Peyer's patch (tissue), 4 donors: ENCODE results near the gene ADAMTSL2. TPM values are rescaled to one million over a fixed set of nuclear protein-coding genes. Genes with fewer than 3 reads are reported as not detected.

Experiments
- DNase-seq, 3 donors: peaks; one replicate each; pipeline ENCODE4 v3.0.0-alpha.2; 2017 to 2019
- H3K27ac ChIP-seq, 4 donors: fragments of 200-600 bp; sonication (generic); one replicate each; pipeline ENCODE4 v1.5.1; 2016 to 2019
- H3K27me3 ChIP-seq, 2 donors: fragments of 200-600 bp; sonication (generic); one replicate each; pipeline ENCODE4 v1.5.1; 2019
- H3K36me3 ChIP-seq, 3 donors: fragments of 200-600 bp; sonication (generic); one replicate each; pipeline ENCODE4 v1.5.1; 2016 to 2019
- H3K4me1 ChIP-seq, 4 donors: fragments of 200-600 bp; sonication (generic); one replicate each; pipeline ENCODE4 v1.5.1; 2016 to 2019
- H3K4me3 ChIP-seq, 4 donors: fragments of 200-600 bp; sonication (generic); 1 replicate in 3 of 4; 2 replicates in 1 of 4; pipeline ENCODE4 v1.5.1; 2016 to 2019; ENCODE audit warnings: mild to moderate bottlenecking in 1 of 4
- H3K9me3 ChIP-seq, 4 donors: fragments of 200-600 bp; sonication (generic); one replicate each; pipeline ENCODE4 v1.5.1; 2016 to 2019; ENCODE audit warnings: mild to moderate bottlenecking in 1 of 4
- POLR2A ChIP-seq, 2 donors: fragments of 450-650 bp; IDR thresholded peaks; one replicate each; pipeline ENCODE4 v1.5.1; 2017; ENCODE audit warnings: antibody characterized with exemption in 2 of 2, mild to moderate bottlenecking in 2 of 2, moderate library complexity in 2 of 2
- total RNA-seq, 4 donors: library from RNA; depleted of rRNA; stranded (reverse); fragments of >200 nt; gene quantifications; one replicate each; pipeline ENCODE4 v1.1.0, GENCODE V29; 2016
- TF ChIP-seq, protein P1 (sequence below), 6 experiments: fragments of 450-650 bp in 4 of 6; fragments of 200-600 bp in 2 of 6; sonication (generic) in 1 of 6; IDR thresholded peaks; one replicate each; pipeline ENCODE4 v1.5.1; 2017 to 2019; ENCODE audit warnings: antibody characterized with exemption in 6 of 6, mild to moderate bottlenecking in 3 of 6, moderate library complexity in 1 of 6

The ADAMTSL2 gene
- total RNA-seq, 4 donors from 2014 or later = 0.40 to 14.0 (median 1.8) TPM

DNA sequence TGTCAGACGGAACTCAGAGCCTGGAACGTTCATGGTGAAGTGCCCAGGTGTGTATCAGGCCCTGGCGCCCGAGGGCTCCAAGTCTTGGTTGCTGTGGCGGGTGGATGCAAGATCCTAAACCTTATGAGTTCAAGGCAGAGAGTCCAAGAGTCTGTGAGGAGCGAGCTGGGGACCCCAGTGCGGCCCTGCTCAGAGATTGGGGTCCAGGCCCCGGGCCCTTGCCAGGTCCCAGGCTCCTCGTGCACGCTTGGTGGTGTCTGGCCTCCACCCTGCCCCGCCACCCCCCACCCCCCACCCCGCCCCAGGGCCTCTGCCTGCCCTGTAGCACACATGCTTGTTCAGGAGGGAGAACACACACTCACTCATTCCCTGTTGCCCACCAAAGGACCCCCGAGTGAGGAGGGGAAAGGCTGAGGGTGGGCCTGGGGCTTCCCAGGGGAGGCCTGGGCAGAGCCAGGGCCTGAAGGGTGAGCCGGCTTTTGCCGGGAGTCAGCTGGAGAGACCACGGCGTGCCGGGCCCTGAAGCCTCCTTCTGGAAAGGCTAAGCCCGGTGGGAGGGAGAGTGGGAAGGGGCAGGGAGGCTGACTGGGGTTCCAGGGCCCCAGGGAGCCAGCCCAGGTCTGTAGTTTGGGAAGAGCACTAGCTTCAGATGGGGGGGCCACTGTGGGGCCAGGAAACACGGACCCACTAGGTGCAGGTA is 37.5 kb downstream of the ADAMTSL2 start:
- no peak overlapping the region for H3K4me3 ChIP-seq
- DNase-seq = no peak
- H3K36me3 ChIP-seq = no peaks in the 10 kb centered on the region
- TF ChIP-seq, protein P1, sequence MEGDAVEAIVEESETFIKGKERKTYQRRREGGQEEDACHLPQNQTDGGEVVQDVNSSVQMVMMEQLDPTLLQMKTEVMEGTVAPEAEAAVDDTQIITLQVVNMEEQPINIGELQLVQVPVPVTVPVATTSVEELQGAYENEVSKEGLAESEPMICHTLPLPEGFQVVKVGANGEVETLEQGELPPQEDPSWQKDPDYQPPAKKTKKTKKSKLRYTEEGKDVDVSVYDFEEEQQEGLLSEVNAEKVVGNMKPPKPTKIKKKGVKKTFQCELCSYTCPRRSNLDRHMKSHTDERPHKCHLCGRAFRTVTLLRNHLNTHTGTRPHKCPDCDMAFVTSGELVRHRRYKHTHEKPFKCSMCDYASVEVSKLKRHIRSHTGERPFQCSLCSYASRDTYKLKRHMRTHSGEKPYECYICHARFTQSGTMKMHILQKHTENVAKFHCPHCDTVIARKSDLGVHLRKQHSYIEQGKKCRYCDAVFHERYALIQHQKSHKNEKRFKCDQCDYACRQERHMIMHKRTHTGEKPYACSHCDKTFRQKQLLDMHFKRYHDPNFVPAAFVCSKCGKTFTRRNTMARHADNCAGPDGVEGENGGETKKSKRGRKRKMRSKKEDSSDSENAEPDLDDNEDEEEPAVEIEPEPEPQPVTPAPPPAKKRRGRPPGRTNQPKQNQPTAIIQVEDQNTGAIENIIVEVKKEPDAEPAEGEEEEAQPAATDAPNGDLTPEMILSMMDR (IDR thresholded peaks at IDR 0.05) = no peak
- no peak for TF ChIP-seq POLR2A (IDR thresholded peaks at IDR 0.05)
- H3K4me1 ChIP-seq = peaks cover 0 to 2% (median 0%) of the 10 kb centered on the region in 4 donors
- no peak overlapping the region for H3K27ac ChIP-seq
- H3K9me3 ChIP-seq = peaks cover 0 to 4% (median 0%) of the 10 kb centered on the region in 4 donors
- H3K27me3 ChIP-seq = no peaks in the 10 kb centered on the region

DNA sequence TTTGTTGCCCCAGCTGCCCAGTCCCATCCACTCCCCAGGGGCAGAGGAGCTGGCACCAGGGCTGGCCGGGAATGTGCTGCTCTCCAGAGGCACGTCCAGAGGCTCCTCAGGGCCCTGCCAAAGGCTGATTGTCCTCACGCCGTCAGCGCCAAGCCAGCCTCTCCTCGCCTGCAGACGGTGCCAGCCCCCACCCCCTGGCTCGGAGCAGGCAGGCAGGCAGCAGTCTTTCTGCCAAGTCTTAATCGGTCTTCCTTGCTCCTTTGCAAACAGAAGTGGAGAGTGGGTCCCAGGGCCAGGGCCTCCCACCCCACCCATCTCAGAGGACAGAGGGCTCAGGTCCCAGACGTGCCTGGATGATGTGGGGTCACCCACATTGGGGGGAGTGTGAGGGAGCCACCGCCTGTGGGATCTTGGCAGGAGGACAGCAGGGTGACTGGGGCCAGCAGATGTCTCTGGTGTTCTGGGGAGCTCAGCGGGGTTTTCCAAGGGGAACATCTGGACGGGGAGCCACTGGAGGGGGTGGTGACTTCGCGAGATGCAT is 38.4 kb downstream of the ADAMTSL2 start:
- H3K27me3 ChIP-seq = no peaks in the 10 kb centered on the region
- no peak for DNase-seq
- H3K27ac ChIP-seq = no peak overlapping the region
- H3K4me1 ChIP-seq = peaks cover 0 to 4% (median 0%) of the 10 kb centered on the region in 4 donors
- peaks cover 0 to 4% (median 0%) of the 10 kb centered on the region in 4 donors for H3K9me3 ChIP-seq
- H3K36me3 ChIP-seq = no peaks in the 10 kb centered on the region
- no peak overlapping the region for H3K4me3 ChIP-seq
- TF ChIP-seq, protein P1 (IDR thresholded peaks at IDR 0.05) = no peak
- TF ChIP-seq POLR2A (IDR thresholded peaks at IDR 0.05) = no peak

DNA sequence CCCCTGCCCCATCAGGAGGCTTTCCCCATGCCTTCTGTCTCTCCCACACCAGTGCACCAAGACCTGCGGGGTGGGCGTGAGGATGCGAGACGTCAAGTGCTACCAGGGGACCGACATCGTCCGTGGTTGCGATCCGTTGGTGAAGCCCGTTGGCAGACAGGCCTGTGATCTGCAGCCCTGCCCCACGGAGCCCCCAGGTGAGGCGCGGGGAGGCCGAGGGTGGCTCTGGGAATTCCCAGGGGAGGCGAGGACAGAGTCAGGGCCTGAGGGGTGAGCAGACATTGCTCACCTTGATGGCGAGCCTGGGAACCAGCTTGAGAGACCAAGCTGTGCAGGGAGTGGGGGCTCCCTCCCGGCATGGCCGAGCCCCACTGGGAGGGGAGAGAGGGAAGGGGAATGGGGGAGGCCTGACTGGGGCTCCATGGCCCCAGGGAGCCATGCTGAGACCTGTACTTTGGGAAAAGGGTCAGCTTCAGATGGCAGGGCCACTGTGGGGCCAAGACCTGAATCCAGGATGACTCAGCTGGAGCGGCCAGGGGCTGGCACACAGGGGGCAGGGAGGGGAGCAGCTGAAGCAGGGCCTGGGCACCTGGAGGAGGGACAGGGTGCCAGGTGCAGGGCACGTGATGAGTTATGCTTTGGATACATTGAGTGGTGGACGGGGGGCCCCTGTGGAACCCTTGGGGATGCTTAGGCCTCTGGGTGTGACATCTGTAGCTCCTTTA is 39.4 kb downstream of the ADAMTSL2 start:
- Histone ChIP-seq H3K4me3 (no peak overlapping the region), H3K36me3 (no peaks in the 10 kb centered on the region), H3K4me1 (peaks cover 0 to 4% (median 0%) of the 10 kb centered on the region in 4 donors), H3K27me3 (no peaks in the 10 kb centered on the region), H3K9me3 (peaks cover 0 to 4% (median 0%) of the 10 kb centered on the region in 4 donors), H3K27ac (no peak overlapping the region)
- TF ChIP-seq POLR2A (IDR thresholded peaks at IDR 0.05) = no peak
- TF ChIP-seq, protein P1 (IDR thresholded peaks at IDR 0.05) = no peak
- DNase-seq = no peak

DNA sequence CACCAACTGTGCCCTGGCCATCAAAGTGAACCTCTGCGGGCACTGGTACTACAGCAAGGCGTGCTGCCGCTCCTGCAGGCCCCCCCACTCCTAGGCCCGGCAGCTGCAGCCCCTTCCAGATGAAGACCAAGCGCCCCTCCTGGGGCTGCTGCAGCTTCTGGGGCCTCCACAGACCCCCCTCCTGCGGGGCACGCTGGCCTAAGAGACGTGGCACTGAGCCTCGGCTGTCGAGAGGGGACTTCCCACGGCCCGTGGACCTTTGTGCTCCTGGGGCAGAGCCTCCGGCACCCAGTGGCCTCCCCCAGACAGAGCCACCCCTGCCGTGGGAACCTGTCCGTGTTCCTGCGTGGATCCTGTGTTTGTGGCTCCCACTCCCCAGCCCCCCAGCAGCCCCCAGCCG is 40.3 kb downstream of the ADAMTSL2 start:
- DNase-seq = no peak
- H3K27me3 ChIP-seq = no peaks in the 10 kb centered on the region
- TF ChIP-seq, protein P1 (IDR thresholded peaks at IDR 0.05) = no peak
- no peak for TF ChIP-seq POLR2A (IDR thresholded peaks at IDR 0.05)
- H3K9me3 ChIP-seq = peaks cover 0 to 4% (median 0%) of the 10 kb centered on the region in 4 donors
- no peak overlapping the region for H3K27ac ChIP-seq
- H3K4me1 ChIP-seq = peaks cover 0 to 4% (median 0%) of the 10 kb centered on the region in 4 donors
- no peaks in the 10 kb centered on the region for H3K36me3 ChIP-seq
- H3K4me3 ChIP-seq = no peak overlapping the region

DNA sequence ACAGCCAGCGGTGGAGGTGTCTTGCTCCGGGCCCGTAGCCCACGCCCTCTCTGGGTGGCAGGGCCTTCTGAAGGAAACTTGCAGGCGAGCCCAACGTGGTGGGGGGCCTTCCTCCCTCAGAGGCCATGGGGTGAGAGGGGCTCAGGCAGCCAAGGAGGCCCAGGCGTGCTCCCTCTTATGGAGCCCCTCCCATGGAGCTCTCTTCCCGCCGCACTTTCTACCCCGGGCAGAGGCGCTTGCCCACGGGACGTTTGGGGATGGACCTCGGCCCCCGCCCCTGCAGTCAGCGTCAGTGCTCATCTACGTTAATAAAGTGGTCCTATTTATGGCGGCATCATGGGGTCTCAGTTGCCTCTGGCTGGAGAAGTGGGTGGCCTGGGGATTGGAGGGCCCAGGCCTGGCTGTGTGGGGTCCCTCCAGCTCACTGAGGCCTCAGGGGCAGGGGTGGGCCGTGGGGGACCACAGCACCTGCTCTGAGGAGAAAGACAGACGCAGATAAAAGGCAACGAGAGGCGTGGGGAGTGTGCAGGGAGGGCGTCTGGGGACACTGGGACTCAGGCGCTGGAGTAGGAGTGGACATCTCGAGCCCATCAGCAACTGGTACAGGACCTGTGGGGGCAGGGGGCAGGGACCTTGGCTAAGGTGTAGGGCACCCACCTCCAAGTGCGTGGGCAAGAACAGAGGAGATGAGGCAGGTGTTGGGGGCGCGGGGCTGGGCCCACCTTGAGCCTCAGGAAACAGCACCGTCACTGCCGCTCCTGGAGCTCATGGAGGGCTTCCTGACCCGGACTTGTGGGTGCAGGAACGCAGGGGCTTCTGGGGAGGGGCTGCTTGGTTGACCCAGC is 40.9 kb downstream of the ADAMTSL2 start:
- H3K27ac ChIP-seq = no peak overlapping the region
- peaks cover 0 to 4% (median 0%) of the 10 kb centered on the region in 4 donors for H3K4me1 ChIP-seq
- no peaks in the 10 kb centered on the region for H3K27me3 ChIP-seq
- peaks cover 0 to 4% (median 0%) of the 10 kb centered on the region in 4 donors for H3K9me3 ChIP-seq
- TF ChIP-seq POLR2A (IDR thresholded peaks at IDR 0.05) = no peak
- TF ChIP-seq, protein P1 (IDR thresholded peaks at IDR 0.05) = no peak
- no peak overlapping the region for H3K4me3 ChIP-seq
- H3K36me3 ChIP-seq = no peaks in the 10 kb centered on the region
- DNase-seq = no peak
